Vagina (tissue), 2 donors: Measurements from ENCODE around the gene KLK8. TPM values are rescaled to one million over a fixed set of nuclear protein-coding genes. Genes with fewer than 3 reads are reported as not detected.

ENCODE experiments used
- DNase-seq, 2 donors: peaks; one replicate each; pipeline ENCODE4 v3.0.0-alpha.2; 2017; ENCODE audit errors: extremely low spot score in 2 of 2
- H3K27ac ChIP-seq: fragments of 200-600 bp; sonication (generic); one replicate; pipeline ENCODE4 v1.5.1; 2019
- H3K27me3 ChIP-seq: fragments of 200-600 bp; sonication (generic); one replicate; pipeline ENCODE4 v1.5.1; 2019
- H3K36me3 ChIP-seq, 2 donors: fragments of 200-600 bp; sonication (generic); one replicate each; pipeline ENCODE4 v1.5.1; 2017 to 2019
- H3K4me1 ChIP-seq: fragments of 200-600 bp; sonication (generic); one replicate; pipeline ENCODE4 v1.5.1; 2019
- H3K4me3 ChIP-seq, 2 donors: fragments of 200-600 bp; sonication (generic); 1 replicate in 1 of 2; 2 replicates in 1 of 2; pipeline ENCODE4 v1.5.1; 2016 to 2019
- H3K9me3 ChIP-seq: fragments of 200-600 bp; sonication (generic); one replicate; pipeline ENCODE4 v1.5.1; 2019
- POLR2A ChIP-seq, 2 donors: fragments of 450-650 bp; IDR thresholded peaks; one replicate each; pipeline ENCODE4 v1.6.1; 2017; ENCODE audit warnings: antibody characterized with exemption in 2 of 2, mild to moderate bottlenecking in 2 of 2, moderate library complexity in 2 of 2
- POLR2AphosphoS5 ChIP-seq, 2 donors: sonication (generic); formaldehyde crosslinking; IDR thresholded peaks; one replicate each; pipeline ENCODE4 v1.9.0; 2017; ENCODE audit warnings: antibody characterized with exemption in 2 of 2, mild to moderate bottlenecking in 2 of 2, low read depth in 1 of 2; ENCODE audit not compliant: insufficient read depth in 1 of 2
- intact Hi-C: fragments of 100-400 bp; cut with DNase I; formaldehyde crosslinking; loops from one replicate; pipeline ENCODE4 v1.15.1; 2023
- total RNA-seq: library from RNA; depleted of rRNA; stranded (reverse); fragments of >200 nt; gene quantifications from one replicate; pipeline ENCODE4 v1.2.3, GENCODE V29; 2016
- TF ChIP-seq, protein P1 (sequence below), 3 experiments: fragments of 450-650 bp in 2 of 3; fragments of 200-600 bp in 1 of 3; sonication (generic) in 1 of 3; IDR thresholded peaks; one replicate each; pipeline ENCODE4 v1.5.1; 2017 to 2019; ENCODE audit warnings: antibody characterized with exemption in 3 of 3, mild to moderate bottlenecking in 2 of 3, moderate library complexity in 2 of 3

The KLK8 gene, protein sequence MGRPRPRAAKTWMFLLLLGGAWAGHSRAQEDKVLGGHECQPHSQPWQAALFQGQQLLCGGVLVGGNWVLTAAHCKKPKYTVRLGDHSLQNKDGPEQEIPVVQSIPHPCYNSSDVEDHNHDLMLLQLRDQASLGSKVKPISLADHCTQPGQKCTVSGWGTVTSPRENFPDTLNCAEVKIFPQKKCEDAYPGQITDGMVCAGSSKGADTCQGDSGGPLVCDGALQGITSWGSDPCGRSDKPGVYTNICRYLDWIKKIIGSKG
- 16.2 TPM for total RNA-seq

DNA sequence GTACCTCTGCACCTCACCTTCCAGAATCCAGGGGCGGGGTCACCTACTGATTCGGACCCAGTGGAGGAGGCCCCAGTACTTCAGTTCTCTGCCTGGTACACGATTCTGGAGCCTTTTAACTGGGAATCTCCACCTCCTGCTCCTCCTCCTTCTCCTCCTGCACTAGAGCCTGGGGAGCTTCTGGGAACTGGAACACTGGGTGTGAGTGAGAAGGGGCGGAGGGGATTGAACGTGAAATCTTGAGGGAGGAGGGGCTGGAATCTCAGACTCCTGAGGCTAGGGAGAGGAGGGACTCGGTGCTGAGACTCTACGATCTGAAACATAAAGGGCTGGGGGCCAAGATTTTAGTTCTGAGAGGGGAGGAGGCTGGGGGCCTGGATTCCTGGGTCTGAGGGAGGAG is at the start of gene KLK8:
TSS of gene KLK8 (minus strand) at position 90 of the 400 bp plus-strand sequence. CDS start 437 bp downstream, outside the sequence.
- Histone ChIP-seq H3K4me3 (peak within 1 kb of the TSS in 1 of 2 donors; percentile 35), H3K36me3 (no peaks in the 10 kb centered on the region), H3K9me3 (no peaks in the 10 kb centered on the region), H3K27me3 (no peaks in the 10 kb centered on the region), H3K27ac (peak within 1 kb of the TSS; percentile 64), H3K4me1 (no peaks in the 10 kb centered on the region)
- TF ChIP-seq POLR2A (IDR thresholded peaks at IDR 0.05), result no peak
- no peak for DNase-seq
- intact Hi-C loops, result no loop called here

DNA sequence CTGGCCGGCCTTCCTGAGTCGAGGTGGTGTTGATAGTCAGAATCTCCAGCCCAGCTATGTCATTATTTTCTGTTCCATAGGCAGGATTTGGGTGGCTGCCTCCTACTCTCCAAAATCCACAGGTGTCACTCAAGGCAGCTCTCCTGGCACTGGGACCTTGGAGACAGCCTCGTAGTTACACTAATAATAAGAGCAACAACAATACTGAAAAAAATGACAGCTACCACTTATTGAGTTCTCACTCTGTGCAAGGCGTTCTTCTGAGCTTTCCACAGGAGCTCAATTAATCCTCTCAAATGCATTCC is 45.6 kb upstream of the KLK8 start:
- Histone ChIP-seq H3K4me1 (peaks cover 18% of the 10 kb centered on the region), H3K36me3 (no peaks in the 10 kb centered on the region), H3K27ac (no peak overlapping the region), H3K27me3 (no peaks in the 10 kb centered on the region), H3K9me3 (no peaks in the 10 kb centered on the region), H3K4me3 (no peak overlapping the region)
- intact Hi-C loops, result no loop called here
- TF ChIP-seq, protein P1, sequence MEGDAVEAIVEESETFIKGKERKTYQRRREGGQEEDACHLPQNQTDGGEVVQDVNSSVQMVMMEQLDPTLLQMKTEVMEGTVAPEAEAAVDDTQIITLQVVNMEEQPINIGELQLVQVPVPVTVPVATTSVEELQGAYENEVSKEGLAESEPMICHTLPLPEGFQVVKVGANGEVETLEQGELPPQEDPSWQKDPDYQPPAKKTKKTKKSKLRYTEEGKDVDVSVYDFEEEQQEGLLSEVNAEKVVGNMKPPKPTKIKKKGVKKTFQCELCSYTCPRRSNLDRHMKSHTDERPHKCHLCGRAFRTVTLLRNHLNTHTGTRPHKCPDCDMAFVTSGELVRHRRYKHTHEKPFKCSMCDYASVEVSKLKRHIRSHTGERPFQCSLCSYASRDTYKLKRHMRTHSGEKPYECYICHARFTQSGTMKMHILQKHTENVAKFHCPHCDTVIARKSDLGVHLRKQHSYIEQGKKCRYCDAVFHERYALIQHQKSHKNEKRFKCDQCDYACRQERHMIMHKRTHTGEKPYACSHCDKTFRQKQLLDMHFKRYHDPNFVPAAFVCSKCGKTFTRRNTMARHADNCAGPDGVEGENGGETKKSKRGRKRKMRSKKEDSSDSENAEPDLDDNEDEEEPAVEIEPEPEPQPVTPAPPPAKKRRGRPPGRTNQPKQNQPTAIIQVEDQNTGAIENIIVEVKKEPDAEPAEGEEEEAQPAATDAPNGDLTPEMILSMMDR (IDR thresholded peaks at IDR 0.05), result no peak
- no peak for TF ChIP-seq POLR2AphosphoS5 (IDR thresholded peaks at IDR 0.05; ENCODE audit: insufficient read depth in 1 of 2, low read depth in 1 of 2)
- TF ChIP-seq POLR2A (IDR thresholded peaks at IDR 0.05), result no peak
- no peak for DNase-seq

DNA sequence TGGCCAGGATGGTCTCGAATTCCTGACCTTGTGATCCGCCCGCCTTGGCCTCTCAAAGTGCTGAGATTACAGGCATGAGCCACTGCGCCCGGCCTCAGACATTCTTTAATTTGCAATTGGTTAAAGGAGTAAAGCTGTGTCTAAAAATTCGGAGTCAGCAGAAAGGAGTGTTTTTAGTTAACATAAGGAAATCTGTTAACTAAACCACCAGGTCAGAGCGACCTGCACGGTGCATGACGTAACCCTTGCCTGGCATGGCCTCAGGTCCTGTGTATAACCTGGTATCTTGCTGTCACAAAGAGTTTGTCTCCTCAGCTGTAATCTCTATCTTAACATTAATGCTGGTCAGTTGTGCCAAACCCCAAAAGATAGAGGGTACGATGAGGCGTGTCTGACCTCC is 42.9 kb upstream of the KLK8 start:
- no peak overlapping the region for H3K4me3 ChIP-seq
- no peaks in the 10 kb centered on the region for H3K9me3 ChIP-seq
- no peak for TF ChIP-seq POLR2A (IDR thresholded peaks at IDR 0.05)
- H3K27ac ChIP-seq, result no peak overlapping the region
- no peaks in the 10 kb centered on the region for H3K27me3 ChIP-seq
- H3K4me1 ChIP-seq, result peaks cover 18% of the 10 kb centered on the region
- DNase-seq, result no peak
- no peaks in the 10 kb centered on the region for H3K36me3 ChIP-seq
- intact Hi-C loops, result no loop called here

- no peak overlapping the region for H3K4me3 ChIP-seq
- peaks cover 18% of the 10 kb centered on the region for H3K4me1 ChIP-seq
- no peaks in the 10 kb centered on the region for H3K9me3 ChIP-seq
- H3K27ac ChIP-seq, result no peak overlapping the region
- no peak for DNase-seq
- no peaks in the 10 kb centered on the region for H3K27me3 ChIP-seq
- TF ChIP-seq POLR2AphosphoS5 (IDR thresholded peaks at IDR 0.05; ENCODE audit: insufficient read depth in 1 of 2, low read depth in 1 of 2) (no peak), POLR2A (IDR thresholded peaks at IDR 0.05) (no peak)
- TF ChIP-seq, protein P1 (IDR thresholded peaks at IDR 0.05), result no peak
- no peaks in the 10 kb centered on the region for H3K36me3 ChIP-seq
- intact Hi-C loops, result no loop called here
These were observed 42.1 kb upstream of the KLK8 start for GRCh38 chr19:51043497-51043896.

DNA sequence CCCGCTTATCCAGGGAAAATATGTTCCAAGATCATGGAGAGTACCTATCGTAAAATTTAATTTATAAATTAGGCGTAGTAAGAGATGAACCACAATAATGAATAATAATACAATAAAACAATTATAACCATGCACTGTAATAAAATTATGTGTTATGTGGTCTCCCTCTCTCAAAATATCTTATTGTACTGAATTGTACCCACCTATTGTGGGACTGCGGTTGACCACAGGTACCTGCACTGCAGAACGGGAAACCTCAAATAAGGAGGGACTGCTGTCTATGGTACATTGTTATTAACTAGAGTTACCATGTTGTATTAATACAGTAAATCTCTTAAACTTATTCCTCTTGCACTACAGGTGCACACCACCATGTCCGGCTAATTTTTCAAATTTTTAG is 38.7 kb upstream of the KLK8 start:
- no peak for DNase-seq
- H3K36me3 ChIP-seq, result no peaks in the 10 kb centered on the region
- peaks cover 18% of the 10 kb centered on the region for H3K4me1 ChIP-seq
- intact Hi-C loops, result no loop called here
- TF ChIP-seq, protein P1 (IDR thresholded peaks at IDR 0.05), result no peak
- TF ChIP-seq POLR2AphosphoS5 (IDR thresholded peaks at IDR 0.05; ENCODE audit: insufficient read depth in 1 of 2, low read depth in 1 of 2) (no peak), POLR2A (IDR thresholded peaks at IDR 0.05) (no peak)
- H3K9me3 ChIP-seq, result no peaks in the 10 kb centered on the region
- H3K27me3 ChIP-seq, result no peaks in the 10 kb centered on the region
- no peak overlapping the region for H3K4me3 ChIP-seq
- H3K27ac ChIP-seq, result no peak overlapping the region

GRCh38 chr19:51036519-51036918 is 35.1 kb upstream of the KLK8 start:
- intact Hi-C loops, result loop anchor here (5.0 kb wide), 1 partner anchor 1476 kb away; no protein-coding TSS in a partner anchor

More at GRCh38 chr19:51036519-51036918, 35.1 kb upstream of the KLK8 start:
- H3K4me3 ChIP-seq, result no peak overlapping the region
- no peaks in the 10 kb centered on the region for H3K4me1 ChIP-seq
- no peaks in the 10 kb centered on the region for H3K27me3 ChIP-seq
- no peaks in the 10 kb centered on the region for H3K36me3 ChIP-seq
- TF ChIP-seq POLR2AphosphoS5 (IDR thresholded peaks at IDR 0.05; ENCODE audit: insufficient read depth in 1 of 2, low read depth in 1 of 2), result no peak
- TF ChIP-seq, protein P1 (IDR thresholded peaks at IDR 0.05), result no peak
- TF ChIP-seq POLR2A (IDR thresholded peaks at IDR 0.05), result no peak
- H3K9me3 ChIP-seq, result no peaks in the 10 kb centered on the region
- no peak overlapping the region for H3K27ac ChIP-seq
- no peak for DNase-seq
